IPS DF 6.9 (cell line): Measurements from ENCODE around the gene LMNTD1.
"Not testable (repeated sequence)": the region's sequence is repeated elsewhere in the genome, so short reads cannot be mapped to it uniquely, and the experiment has no call there.

Source experiments
- DNase-seq: peaks from one replicate; pipeline ENCODE4 v3.0.0-alpha.2; 2013; ENCODE audit warnings: low read depth, low spot score
- H3K27ac ChIP-seq: one replicate; pipeline ENCODE4 v1.5.1; 2013; ENCODE audit warnings: low read length, control low read depth
- H3K27me3 ChIP-seq: 2 replicates; pipeline ENCODE4 v1.6.1; 2013; ENCODE audit warnings: mild to moderate bottlenecking, low read length; ENCODE audit not compliant: control insufficient read depth, insufficient read depth
- H3K36me3 ChIP-seq: 2 replicates; pipeline ENCODE4 v1.6.1; 2013; ENCODE audit warnings: low read length; ENCODE audit not compliant: control insufficient read depth, insufficient read depth
- H3K4me1 ChIP-seq: 2 replicates; pipeline ENCODE4 v1.6.1; 2013; ENCODE audit warnings: low read length; ENCODE audit not compliant: control insufficient read depth, insufficient read depth
- H3K4me3 ChIP-seq: 2 replicates; pipeline ENCODE4 v1.5.1; 2013; ENCODE audit warnings: mild to moderate bottlenecking, low read length
- H3K9me3 ChIP-seq: 2 replicates; pipeline ENCODE4 v1.6.1; 2013; ENCODE audit warnings: low read length, inconsistent platforms; ENCODE audit not compliant: control insufficient read depth, insufficient read depth
- WGBS: extraction: QIAGEN DNeasy Blood & Tissue Kit; methylation state at CpG from one replicate; pipeline ENCODE4 v1.1.7; 2013; ENCODE audit warnings: mixed read lengths, missing lambda C conversion rate; ENCODE audit not compliant: insufficient read length, insufficient coverage; 5-methylcytosine and 5-hydroxymethylcytosine counted together

Gene LMNTD1

DNA sequence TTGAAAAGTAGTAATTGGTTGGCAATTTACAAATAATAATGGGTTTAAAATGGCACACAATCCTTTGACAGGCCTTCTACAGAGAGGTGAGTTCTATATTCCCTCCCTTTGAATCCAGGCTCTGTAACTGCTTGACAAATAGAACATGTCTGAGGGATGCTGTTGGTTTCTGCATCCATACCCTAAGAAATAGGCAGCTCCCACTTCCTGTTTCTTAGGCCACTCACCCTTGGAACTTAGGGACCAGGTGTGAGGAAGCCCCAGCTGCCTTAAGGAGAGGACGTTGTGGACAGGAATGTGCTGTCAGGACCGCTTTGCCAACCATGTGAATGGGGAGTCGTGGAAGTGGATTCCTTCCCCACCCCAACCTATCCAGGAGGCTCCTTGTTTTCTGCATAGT, 59.4 kb downstream of the LMNTD1 start:
- no peaks in the 10 kb centered on the region for H3K9me3 ChIP-seq
- H3K27me3 ChIP-seq, result no peaks in the 10 kb centered on the region
- no peak overlapping the region for H3K4me3 ChIP-seq
- WGBS, result no CpG with 5 or more reads among the region's 3 CpGs
- H3K4me1 ChIP-seq, result no peaks in the 10 kb centered on the region
- no peak overlapping the region for H3K27ac ChIP-seq
- DNase-seq, result no peak
- H3K36me3 ChIP-seq, result no peaks in the 10 kb centered on the region

DNA sequence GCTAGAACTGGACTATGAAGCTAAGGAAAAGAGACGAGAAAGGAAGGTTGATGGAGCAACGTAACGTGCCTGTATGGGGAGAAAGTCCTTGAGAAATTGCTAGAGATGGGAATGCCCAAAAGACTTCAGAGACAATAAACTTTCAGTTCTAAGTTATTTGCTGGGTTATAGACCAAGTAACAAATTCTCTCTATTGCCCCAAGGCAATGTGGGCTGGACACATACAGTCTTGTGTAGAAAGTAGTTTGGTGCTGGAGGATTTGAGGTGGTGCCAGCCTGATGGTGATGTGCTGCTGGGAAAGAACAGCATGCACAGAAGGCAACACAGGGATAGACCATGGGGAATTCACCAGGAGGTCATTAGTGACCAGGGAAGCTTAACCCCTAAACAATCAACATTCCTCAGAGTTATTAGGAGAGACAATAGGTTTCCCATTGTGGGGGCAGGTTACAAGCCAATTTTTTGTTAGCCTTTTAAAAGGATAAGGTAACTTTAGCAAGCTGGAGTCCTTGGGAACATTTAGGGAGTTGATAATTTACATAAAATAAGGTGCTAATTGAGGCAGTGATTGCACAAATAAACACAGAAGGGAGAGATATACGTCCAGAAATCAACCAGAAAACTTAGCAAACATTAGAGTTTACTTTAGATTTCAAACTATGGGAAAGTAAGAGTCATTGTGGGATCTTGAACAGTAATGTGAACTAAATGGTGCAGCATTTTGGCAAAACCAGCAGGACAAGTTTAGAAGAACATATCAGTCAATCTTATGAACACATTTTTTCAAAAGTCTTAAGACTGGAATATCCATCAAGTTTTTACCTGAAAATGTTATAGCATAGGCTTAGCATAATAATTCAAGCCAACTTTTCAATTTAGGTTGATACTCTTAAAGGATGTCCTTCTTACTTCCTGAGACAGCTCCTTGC, 61.4 kb downstream of the LMNTD1 start:
- Histone ChIP-seq H3K4me1 (no peaks in the 10 kb centered on the region), H3K27me3 (no peaks in the 10 kb centered on the region), H3K9me3 (no peaks in the 10 kb centered on the region), H3K36me3 (no peaks in the 10 kb centered on the region), H3K4me3 (no peak overlapping the region), H3K27ac (no peak overlapping the region)
- no CpG with 5 or more reads among the region's 4 CpGs for WGBS
- no peak for DNase-seq

DNA sequence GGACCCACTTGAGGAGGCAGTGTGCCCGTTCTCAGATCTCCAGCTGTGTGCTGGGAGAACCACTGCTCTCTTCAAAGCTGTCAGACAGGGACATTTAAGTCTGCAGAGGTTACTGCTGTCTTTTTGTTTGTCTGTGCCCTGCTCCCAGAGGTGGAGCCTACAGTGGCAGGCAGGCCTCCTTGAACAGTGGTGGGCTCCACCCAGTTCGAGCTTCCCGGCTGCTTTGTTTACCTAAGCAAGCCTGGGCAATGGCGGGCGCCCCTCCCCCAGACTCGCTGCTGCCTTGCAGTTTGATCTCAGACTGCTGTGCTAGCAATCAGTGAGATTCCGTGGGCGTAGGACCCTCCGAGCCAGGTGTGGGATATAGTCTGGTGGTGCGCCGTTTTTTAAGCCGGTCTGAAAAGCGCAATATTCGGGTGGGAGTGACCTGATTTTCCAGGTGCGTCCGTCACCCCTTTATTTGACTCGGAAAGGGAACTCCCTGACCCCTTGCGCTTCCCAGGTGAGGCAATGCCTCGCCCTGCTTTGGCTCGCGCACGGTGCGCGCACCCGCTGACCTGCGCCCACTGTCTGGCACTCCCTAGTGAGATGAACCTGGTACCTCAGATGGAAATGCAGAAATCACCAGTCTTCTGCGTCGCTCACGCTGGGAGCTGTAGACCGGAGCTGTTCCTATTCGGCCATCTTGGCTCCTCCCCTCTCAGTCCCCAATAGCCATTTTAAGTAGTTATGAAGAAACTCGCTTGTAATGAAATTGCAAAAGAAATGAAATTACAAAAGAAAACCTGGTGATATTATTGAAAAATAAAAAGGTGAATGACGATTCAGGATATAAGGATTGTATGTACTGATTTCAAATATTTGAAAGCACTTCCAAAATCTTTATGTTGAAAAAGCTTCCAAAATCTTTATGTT, 63.9 kb downstream of the LMNTD1 start:
- WGBS, result 100% methylated on average over 1 of the region's 33 CpGs
- not testable (repeated sequence) for H3K27me3 ChIP-seq, H3K4me1 ChIP-seq, H3K27ac ChIP-seq, DNase-seq, H3K9me3 ChIP-seq, H3K36me3 ChIP-seq
- H3K4me3 ChIP-seq, result peak overlapping the region; percentile 30; the same call in 1 of the 2 replicates

DNA sequence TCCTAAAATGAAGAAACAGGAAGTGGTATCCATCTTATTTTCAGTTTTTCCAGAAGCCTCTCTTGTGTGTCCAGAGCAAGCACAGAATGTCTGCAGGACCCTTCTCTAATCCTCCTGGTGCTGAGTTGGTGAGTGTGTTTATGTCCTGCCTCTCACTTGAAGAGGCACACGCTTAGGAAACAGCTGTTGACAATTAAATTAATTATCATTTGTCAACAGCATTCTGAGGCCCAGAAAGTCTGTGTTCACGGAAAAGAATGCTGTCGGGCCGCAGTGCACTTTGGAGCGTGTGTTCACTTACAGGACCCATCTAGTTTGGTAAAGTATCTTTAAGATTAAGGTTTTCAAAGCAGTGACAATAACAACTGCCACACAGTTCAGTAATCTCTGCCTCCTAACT, 70.5 kb downstream of the LMNTD1 start:
- WGBS, result no CpG with 5 or more reads among the region's 5 CpGs
- no peaks in the 10 kb centered on the region for H3K9me3 ChIP-seq
- no peak overlapping the region for H3K4me3 ChIP-seq
- no peaks in the 10 kb centered on the region for H3K4me1 ChIP-seq
- no peak overlapping the region for H3K27ac ChIP-seq
- H3K27me3 ChIP-seq, result no peaks in the 10 kb centered on the region
- DNase-seq, result no peak
- H3K36me3 ChIP-seq, result no peaks in the 10 kb centered on the region

DNA sequence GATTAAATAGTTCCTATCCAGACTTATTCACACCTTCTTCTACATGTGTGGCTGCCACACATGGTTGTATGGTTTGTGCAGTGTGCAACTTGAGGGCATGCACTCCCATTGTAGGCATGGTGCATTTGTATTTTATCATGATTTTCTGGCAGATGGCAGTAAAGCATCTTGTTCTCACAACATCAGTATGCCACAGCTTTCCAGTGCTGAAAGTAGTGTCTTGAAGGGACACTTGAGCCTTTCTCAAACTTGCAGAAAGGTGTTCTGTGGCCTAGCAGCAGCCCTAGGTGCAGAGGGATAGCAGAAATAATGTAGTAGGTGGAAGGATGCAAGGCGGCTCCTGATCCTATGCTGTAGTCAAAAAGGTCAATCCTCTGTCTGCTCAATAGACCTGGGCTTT, 72.9 kb downstream of the LMNTD1 start:
- Histone ChIP-seq H3K27me3 (no peaks in the 10 kb centered on the region), H3K36me3 (no peaks in the 10 kb centered on the region), H3K4me3 (no peak overlapping the region), H3K4me1 (no peaks in the 10 kb centered on the region), H3K27ac (no peak overlapping the region), H3K9me3 (no peaks in the 10 kb centered on the region)
- WGBS, result no CpG with 5 or more reads among the region's 1 CpG
- no peak for DNase-seq

DNA sequence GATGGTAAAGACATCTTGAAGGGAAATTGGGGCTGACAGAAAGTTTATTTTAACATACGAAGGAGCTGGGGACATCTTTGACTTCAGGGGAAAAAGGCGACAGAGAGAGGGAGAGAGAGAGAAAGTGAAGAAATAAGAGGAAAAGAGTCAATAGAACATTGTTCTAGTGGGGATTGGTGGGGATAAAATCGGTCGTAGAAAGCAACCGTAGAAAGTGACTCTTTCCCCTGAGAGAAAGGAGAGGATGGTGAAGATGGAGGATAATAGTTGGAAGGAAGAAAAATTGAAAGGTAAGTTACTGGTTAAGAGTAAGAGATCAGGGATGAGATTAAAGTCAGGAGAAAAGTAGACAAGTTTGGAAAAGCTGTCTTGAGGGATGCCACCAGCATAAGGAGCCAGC, 75.9 kb downstream of the LMNTD1 start:
- Histone ChIP-seq H3K36me3 (no peaks in the 10 kb centered on the region), H3K27me3 (no peaks in the 10 kb centered on the region), H3K4me1 (no peaks in the 10 kb centered on the region), H3K4me3 (no peak overlapping the region), H3K9me3 (no peaks in the 10 kb centered on the region), H3K27ac (no peak overlapping the region)
- no peak for DNase-seq
- 100% methylated on average over 1 of the region's 5 CpGs for WGBS

DNA sequence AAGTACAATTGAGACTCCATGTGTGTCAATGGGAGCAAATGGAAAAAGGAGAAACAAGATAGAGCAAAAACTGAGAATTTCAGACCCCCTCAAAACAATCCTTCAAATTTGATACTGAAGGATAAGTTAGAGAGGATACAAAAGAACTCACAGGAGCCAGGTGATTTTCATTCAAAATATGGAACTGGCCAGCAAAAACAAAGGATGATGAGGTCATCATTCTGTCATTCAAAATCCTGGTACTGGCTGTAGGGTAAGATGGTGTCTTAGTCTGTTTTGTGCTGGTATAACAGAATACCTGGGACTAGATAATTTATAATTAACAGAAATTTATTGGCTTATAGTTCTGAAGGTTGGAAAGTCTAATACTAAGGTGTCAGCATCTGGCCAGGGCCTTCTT, 80.6 kb downstream of the LMNTD1 start:
- Histone ChIP-seq H3K27me3 (no peaks in the 10 kb centered on the region), H3K4me3 (no peak overlapping the region), H3K36me3 (no peaks in the 10 kb centered on the region), H3K9me3 (no peaks in the 10 kb centered on the region), H3K4me1 (no peaks in the 10 kb centered on the region), H3K27ac (no peak overlapping the region)
- DNase-seq, result no peak

DNA sequence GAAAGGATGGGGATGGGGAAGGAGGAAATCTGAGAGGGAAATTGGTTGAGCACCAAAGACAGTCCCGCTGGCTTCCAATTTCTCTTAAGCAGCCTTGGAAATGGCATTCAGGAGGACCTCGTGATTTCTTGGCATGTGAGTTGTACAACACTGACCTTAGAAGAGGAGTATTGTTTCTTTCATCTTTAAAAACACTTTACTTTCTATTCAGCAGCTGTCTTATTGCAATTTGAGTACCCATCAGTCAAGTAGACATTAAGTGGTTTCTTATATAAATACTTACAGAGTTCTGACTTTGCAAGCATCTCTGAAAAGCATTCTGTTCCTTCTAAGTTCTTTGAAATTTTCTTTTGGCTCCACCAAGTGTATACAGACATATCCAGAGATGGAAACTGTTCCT, 83.2 kb downstream of the LMNTD1 start:
- no peaks in the 10 kb centered on the region for H3K4me1 ChIP-seq
- no peak overlapping the region for H3K27ac ChIP-seq
- H3K27me3 ChIP-seq, result no peaks in the 10 kb centered on the region
- H3K36me3 ChIP-seq, result no peaks in the 10 kb centered on the region
- no peak for DNase-seq
- WGBS, result no CpG with 5 or more reads among the region's 2 CpGs
- H3K4me3 ChIP-seq, result no peak overlapping the region
- no peaks in the 10 kb centered on the region for H3K9me3 ChIP-seq

DNA sequence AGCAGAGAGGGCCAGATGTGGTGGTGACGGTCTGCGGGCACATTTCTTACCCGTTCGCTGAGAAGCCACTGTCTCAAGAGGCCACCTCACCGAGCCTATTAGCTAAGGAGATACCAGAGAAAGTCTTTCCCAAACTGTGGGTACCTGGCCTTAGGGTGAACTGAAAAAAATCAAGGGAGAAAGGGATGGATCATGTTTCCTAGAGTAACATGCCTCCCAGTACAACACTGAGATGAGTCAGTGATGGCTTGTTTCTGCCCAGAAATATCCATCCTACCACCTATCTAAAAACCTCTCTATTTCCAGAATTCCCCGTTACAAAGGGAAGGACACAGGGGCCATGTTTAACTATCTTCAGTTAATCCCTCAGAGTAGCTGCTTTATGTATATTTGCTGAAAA, 83.7 kb downstream of the LMNTD1 start:
- Histone ChIP-seq H3K27ac (no peak overlapping the region), H3K4me3 (no peak overlapping the region), H3K9me3 (no peaks in the 10 kb centered on the region), H3K4me1 (no peaks in the 10 kb centered on the region), H3K27me3 (no peaks in the 10 kb centered on the region), H3K36me3 (no peaks in the 10 kb centered on the region)
- whole genome bisulfite sequencing, result no CpG with 5 or more reads among the region's 6 CpGs
- DNase-seq, result no peak

DNA sequence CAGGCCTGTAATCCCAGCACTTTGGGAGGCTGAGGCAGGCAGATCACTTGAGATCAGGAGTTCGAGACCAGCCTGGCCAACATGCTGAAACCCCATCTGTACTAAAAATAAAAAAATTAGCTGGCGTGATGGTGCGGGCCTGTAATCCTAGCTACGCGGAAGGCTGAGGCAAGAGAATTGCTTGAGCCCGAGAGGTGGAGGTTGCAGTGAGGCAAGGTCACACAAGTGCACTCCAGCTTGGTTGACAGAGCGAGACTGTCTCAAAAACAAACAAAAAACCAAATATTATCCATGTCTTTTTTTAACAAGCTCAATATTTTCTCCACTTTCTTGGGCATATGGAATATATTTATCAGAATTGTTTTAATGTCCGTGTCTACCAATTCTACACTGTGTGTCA, 89.6 kb downstream of the LMNTD1 start:
- no peak for DNase-seq
- WGBS, result no CpG with 5 or more reads among the region's 8 CpGs
- no peaks in the 10 kb centered on the region for H3K27me3 ChIP-seq
- H3K9me3 ChIP-seq, result no peaks in the 10 kb centered on the region
- H3K4me1 ChIP-seq, result no peaks in the 10 kb centered on the region
- no peaks in the 10 kb centered on the region for H3K36me3 ChIP-seq
- no peak overlapping the region for H3K27ac ChIP-seq
- no peak overlapping the region for H3K4me3 ChIP-seq
